WTC11 (cell line): ENCODE measurements around the gene GLYATL3. TPM values are rescaled to one million over a fixed set of nuclear protein-coding genes. Genes with fewer than 3 reads are reported as not detected.
A peak's percentile ranks its signal among the peaks of the same experiment; 100 is the strongest.

Source experiments
- ATAC-seq: fragments of 200-7000 bp; cut with Tn5 transposase; 2 replicates; pipeline ENCODE4 v1.10.0; 2021; ENCODE audit warnings: mild to moderate bottlenecking, moderate library complexity
- CTCF ChIA-PET: fragments of 300-600 bp; sonication (Branson Sonifier 250); formaldehyde crosslinking; loops from one replicate; lab custom pipeline; 2021; ENCODE audit warnings: antibody characterized with exemption; lab: Charles Lee
- POLR2A ChIA-PET: fragments of 350-600 bp; sonication (Branson Sonifier 250); formaldehyde crosslinking; loops from one replicate; lab custom pipeline; 2021; ENCODE audit warnings: antibody characterized with exemption; lab: Charles Lee
- DNase-seq: peaks from one replicate; pipeline ENCODE4 v3.0.0; 2021; ENCODE audit warnings: low spot score
- H3K27ac Mint-ChIP-seq: 2 replicates; pipeline ENCODE4 v1.8.0; 2021; ENCODE audit warnings: mixed read lengths
- H3K27me3 Mint-ChIP-seq: 2 replicates; pipeline ENCODE4 v1.8.0; 2021; ENCODE audit warnings: low read depth, mild to moderate bottlenecking, moderate library complexity, mixed read lengths
- H3K36me3 Mint-ChIP-seq: 2 replicates; pipeline ENCODE4 v1.8.0; 2021; ENCODE audit warnings: mixed read lengths
- H3K4me1 Mint-ChIP-seq: 2 replicates; pipeline ENCODE4 v1.8.0; 2022; ENCODE audit warnings: mixed read lengths
- H3K4me3 Mint-ChIP-seq: 2 replicates; pipeline ENCODE4 v1.8.0; 2021; ENCODE audit warnings: mild to moderate bottlenecking, moderate library complexity, mixed read lengths
- H3K9me3 Mint-ChIP-seq: 2 replicates; pipeline ENCODE4 v1.8.0; 2021; ENCODE audit warnings: mixed read lengths
- ARID4B ChIP-seq: sonication (generic); formaldehyde crosslinking; IDR thresholded peaks from 2 replicates; pipeline ENCODE4 v1.8.0; 2023; ENCODE audit warnings: missing genetic modification reagents, mild to moderate bottlenecking, borderline replicate concordance
- ATF6 ChIP-seq: sonication (generic); formaldehyde crosslinking; IDR thresholded peaks from 2 replicates; pipeline ENCODE4 v1.8.1; 2023; ENCODE audit warnings: mild to moderate bottlenecking, missing genetic modification reagents
- CTCF ChIP-seq: fragments of 200-600 bp; IDR thresholded peaks from 2 replicates; pipeline ENCODE4 v1.8.0; 2022; ENCODE audit warnings: antibody characterized with exemption
- EMX1 ChIP-seq: fragments of 250-450 bp; sonication (Bioruptor Pico); IDR thresholded peaks from 2 replicates; pipeline ENCODE4 v1.8.0; 2021; ENCODE audit warnings: mild to moderate bottlenecking
- GRHL2 ChIP-seq: fragments of 250-450 bp; sonication (Bioruptor Pico); IDR thresholded peaks from 2 replicates; pipeline ENCODE4 v1.8.0; 2022; ENCODE audit warnings: mild to moderate bottlenecking, moderate library complexity; ENCODE audit not compliant: insufficient replicate concordance, severe bottlenecking
- HMGXB4 ChIP-seq: sonication (generic); formaldehyde crosslinking; IDR thresholded peaks from 2 replicates; pipeline ENCODE4 v1.8.1; 2023; ENCODE audit warnings: mild to moderate bottlenecking, moderate library complexity, missing genetic modification reagents
- IRF2 ChIP-seq: sonication (generic); formaldehyde crosslinking; IDR thresholded peaks from 2 replicates; pipeline ENCODE4 v1.8.0; 2022; ENCODE audit warnings: low read depth, missing genetic modification reagents, borderline replicate concordance
- MXD4 ChIP-seq: fragments of 250-450 bp; sonication (Bioruptor Pico); IDR thresholded peaks from 2 replicates; pipeline ENCODE4 v1.8.0; 2021; ENCODE audit warnings: mild to moderate bottlenecking, moderate library complexity, borderline replicate concordance
- MYBL2 ChIP-seq: sonication (generic); formaldehyde crosslinking; IDR thresholded peaks from 2 replicates; pipeline ENCODE4 v1.8.1; 2023; ENCODE audit warnings: mild to moderate bottlenecking, moderate library complexity, missing genetic modification reagents
- NFE2L1 ChIP-seq: sonication (generic); formaldehyde crosslinking; IDR thresholded peaks from 2 replicates; pipeline ENCODE4 v1.8.1; 2023; ENCODE audit warnings: missing genetic modification reagents
- NR2C2 ChIP-seq: sonication (generic); formaldehyde crosslinking; IDR thresholded peaks from 2 replicates; pipeline ENCODE4 v1.8.0; 2022; ENCODE audit warnings: mild to moderate bottlenecking, missing genetic modification reagents
- OVOL2 ChIP-seq: fragments of 250-450 bp; sonication (Bioruptor Pico); IDR thresholded peaks from 2 replicates; pipeline ENCODE4 v1.9.0; 2021; ENCODE audit warnings: mild to moderate bottlenecking, borderline replicate concordance
- PRDM15 ChIP-seq: sonication (generic); formaldehyde crosslinking; IDR thresholded peaks from 2 replicates; pipeline ENCODE4 v1.8.0; 2022; ENCODE audit warnings: missing genetic modification reagents
- SOX15 ChIP-seq: fragments of 250-450 bp; sonication (Bioruptor Pico); IDR thresholded peaks from 2 replicates; pipeline ENCODE4 v1.9.0; 2021; ENCODE audit warnings: mild to moderate bottlenecking
- TEAD4 ChIP-seq: sonication (generic); formaldehyde crosslinking; IDR thresholded peaks from 2 replicates; pipeline ENCODE4 v1.8.0; 2022; ENCODE audit warnings: mild to moderate bottlenecking, missing genetic modification reagents
- ZNF671 ChIP-seq: fragments of 250-450 bp; sonication (Bioruptor Pico); IDR thresholded peaks from 2 replicates; pipeline ENCODE4 v1.8.0; 2021; ENCODE audit warnings: mild to moderate bottlenecking
- total RNA-seq: library from RNA; stranded (reverse); gene quantifications from 3 replicates; pipeline ENCODE4 v1.2.3, GENCODE V29; 2021

Gene GLYATL3
- total RNA-seq, 1 experiment from 2014 or later, result not detected

- TF ChIP-seq PRDM15 (CRISPR knock-in tag) (no peak), MXD4 (CRISPR knock-in tag) (no peak), NFE2L1 (CRISPR knock-in tag) (no peak), ARID4B (CRISPR knock-in tag) (no peak), OVOL2 (CRISPR knock-in tag) (no peak), ZNF671 (CRISPR knock-in tag) (no peak), HMGXB4 (CRISPR knock-in tag) (no peak), SOX15 (CRISPR knock-in tag) (no peak)
- TF ChIP-seq, all 79 proteins: peak for 0
These were observed 52.1 kb downstream of the GLYATL3 start (continued) for GRCh38 chr6:49551866-49552129.

- Mint-ChIP-seq H3K27me3 (peaks cover 85% of the 10 kb centered on the region), H3K27ac (no peak overlapping the region), H3K9me3 (no peaks in the 10 kb centered on the region), H3K4me3 (peak overlapping the region; percentile 63), H3K36me3 (peaks cover 27% of the 10 kb centered on the region), H3K4me1 (peaks cover 59% of the 10 kb centered on the region)
- POLR2A ChIA-PET, result no interaction called here
- DNase-seq (no peak), ATAC-seq (no peak)
- CTCF ChIA-PET, result interaction anchor here (1.8 to 5.0 kb wide), 2 partner anchors 21 to 55 kb away, joined by 8 to 45 read pairs; no protein-coding TSS in a partner anchor
- TF ChIP-seq GRHL2 (CRISPR knock-in tag) (no peak), IRF2 (CRISPR knock-in tag) (no peak), MYBL2 (CRISPR knock-in tag) (no peak), TEAD4 (CRISPR knock-in tag) (no peak), CTCF (no peak), NR2C2 (CRISPR knock-in tag) (no peak), PRDM15 (CRISPR knock-in tag) (no peak), ATF6 (CRISPR knock-in tag) (no peak), EMX1 (CRISPR knock-in tag) (no peak)
These were observed 52.9 kb downstream of the GLYATL3 start for GRCh38 chr6:49552596-49552995.
